Glutamatergic neuron (in vitro differentiated cells): Measurements from ENCODE around the gene NIBAN1. TPM values are rescaled to one million over a fixed set of nuclear protein-coding genes. Genes with fewer than 3 reads are reported as not detected.

Experiments used
- DNase-seq: peaks from one replicate; pipeline ENCODE4 v3.0.0; 2022
- H3K27ac Mint-ChIP-seq: one replicate; pipeline ENCODE4 v1.8.0; 2020; ENCODE audit warnings: mild to moderate bottlenecking, mixed read lengths, inconsistent platforms; ENCODE audit not compliant: unreplicated experiment
- H3K27me3 Mint-ChIP-seq: one replicate; pipeline ENCODE4 v1.8.0; 2020; ENCODE audit warnings: mild to moderate bottlenecking, moderate library complexity, mixed read lengths, inconsistent platforms; ENCODE audit not compliant: unreplicated experiment
- H3K36me3 Mint-ChIP-seq: one replicate; pipeline ENCODE4 v1.8.0; 2020; ENCODE audit warnings: mild to moderate bottlenecking, mixed read lengths, inconsistent platforms; ENCODE audit not compliant: unreplicated experiment
- H3K4me1 Mint-ChIP-seq: one replicate; pipeline ENCODE4 v1.8.0; 2020; ENCODE audit warnings: mild to moderate bottlenecking, low read depth, mixed read lengths, inconsistent platforms; ENCODE audit not compliant: unreplicated experiment
- H3K4me3 Mint-ChIP-seq: one replicate; pipeline ENCODE4 v1.8.0; 2020; ENCODE audit warnings: mild to moderate bottlenecking, mixed read lengths, inconsistent platforms; ENCODE audit not compliant: unreplicated experiment
- H3K9me3 Mint-ChIP-seq: one replicate; pipeline ENCODE4 v1.8.0; 2020; ENCODE audit warnings: mild to moderate bottlenecking, moderate library complexity, mixed read lengths, inconsistent platforms; ENCODE audit not compliant: unreplicated experiment
- CTCF ChIP-seq: fragments of 200-600 bp; sonication (generic); IDR thresholded peaks from one replicate; pipeline ENCODE4 v1.5.0; 2021; ENCODE audit not compliant: partially characterized antibody, unreplicated experiment
- total RNA-seq: library from RNA; stranded (reverse); fragmentation: NEBNext Ultra II Directional; extraction: Animal tissue kit (Norgen Biotek cat#: 25700); gene quantifications from one replicate; pipeline ENCODE4 v1.2.1, GENCODE V29; 2021; ENCODE audit not compliant: unreplicated experiment

The NIBAN1 gene
- total RNA-seq, 1 donor from 2014 or later, result 2.4 TPM

- Mint-ChIP-seq H3K4me3 (no peak overlapping the region), H3K27me3 (no peaks in the 10 kb centered on the region), H3K4me1 (peaks cover 5% of the 10 kb centered on the region), H3K27ac (no peak overlapping the region), H3K36me3 (no peaks in the 10 kb centered on the region), H3K9me3 (no peaks in the 10 kb centered on the region)
- TF ChIP-seq CTCF, result no peak
- DNase-seq, result no peak
Measured at GRCh38 chr1:184945678-184946412, 28.5 kb downstream of the NIBAN1 start.

GRCh38 chr1:184945029-184945428, 29.3 kb downstream of the NIBAN1 start:
- DNase-seq, result no peak
- no peaks in the 10 kb centered on the region for H3K36me3 Mint-ChIP-seq
- no peak for TF ChIP-seq CTCF
- no peaks in the 10 kb centered on the region for H3K27me3 Mint-ChIP-seq
- H3K4me1 Mint-ChIP-seq, result peaks cover 5% of the 10 kb centered on the region
- no peak overlapping the region for H3K27ac Mint-ChIP-seq
- no peaks in the 10 kb centered on the region for H3K9me3 Mint-ChIP-seq
- H3K4me3 Mint-ChIP-seq, result no peak overlapping the region

DNA sequence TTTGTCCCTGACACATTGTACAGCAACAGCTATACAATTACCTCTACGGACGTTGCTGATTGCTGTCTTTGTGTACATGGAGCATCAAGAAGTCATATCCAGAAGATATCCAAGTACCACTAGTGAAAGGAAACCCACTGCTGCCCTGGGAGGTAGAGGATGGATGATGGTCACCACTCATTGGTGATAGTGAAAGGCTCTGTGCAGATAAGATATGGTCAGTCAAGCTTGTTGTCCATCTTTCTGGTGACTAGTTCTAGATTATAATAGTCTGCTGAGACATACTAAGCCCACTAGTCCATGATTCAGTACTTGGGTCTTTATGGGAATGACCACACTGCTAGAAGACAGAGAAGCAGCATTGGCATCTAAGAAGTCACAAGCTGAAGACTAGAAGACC, 30.3 kb downstream of the NIBAN1 start:
- DNase-seq, result no peak
- H3K36me3 Mint-ChIP-seq, result no peaks in the 10 kb centered on the region
- no peaks in the 10 kb centered on the region for H3K9me3 Mint-ChIP-seq
- H3K4me3 Mint-ChIP-seq, result no peak overlapping the region
- peaks cover 5% of the 10 kb centered on the region for H3K4me1 Mint-ChIP-seq
- H3K27me3 Mint-ChIP-seq, result no peaks in the 10 kb centered on the region
- no peak for TF ChIP-seq CTCF
- H3K27ac Mint-ChIP-seq, result no peak overlapping the region

DNA sequence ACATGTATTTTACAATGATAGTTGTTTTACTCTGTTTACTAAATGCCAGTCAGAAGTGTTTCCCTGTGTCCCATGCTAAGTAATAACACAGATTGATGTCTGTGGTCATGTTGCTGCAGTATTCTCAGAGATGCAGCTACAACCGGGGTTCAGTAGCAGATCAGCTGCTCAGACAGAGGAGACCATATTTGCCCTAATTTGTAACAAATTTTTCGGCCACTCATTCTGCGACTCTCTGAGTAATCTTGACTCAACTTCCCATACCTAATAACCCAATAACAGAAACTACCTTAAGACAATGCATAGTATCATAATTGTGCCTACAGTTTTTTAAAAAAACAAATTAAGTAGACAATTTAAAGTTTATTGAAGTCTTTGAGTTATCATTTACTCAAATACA, 32.6 kb downstream of the NIBAN1 start:
- H3K4me3 Mint-ChIP-seq, result no peak overlapping the region
- H3K4me1 Mint-ChIP-seq, result peaks cover 5% of the 10 kb centered on the region
- no peaks in the 10 kb centered on the region for H3K36me3 Mint-ChIP-seq
- TF ChIP-seq CTCF, result no peak
- no peak for DNase-seq
- no peak overlapping the region for H3K27ac Mint-ChIP-seq
- H3K9me3 Mint-ChIP-seq, result no peaks in the 10 kb centered on the region
- no peaks in the 10 kb centered on the region for H3K27me3 Mint-ChIP-seq

- DNase-seq, result no peak
- Mint-ChIP-seq H3K9me3 (no peaks in the 10 kb centered on the region), H3K4me1 (peaks cover 5% of the 10 kb centered on the region), H3K36me3 (no peaks in the 10 kb centered on the region), H3K4me3 (no peak overlapping the region), H3K27me3 (no peaks in the 10 kb centered on the region), H3K27ac (no peak overlapping the region)
- no peak for TF ChIP-seq CTCF
Measured at GRCh38 chr1:184941410-184941733, 32.9 kb downstream of the NIBAN1 start.
